UCSD-AML1 (cell line): ENCODE data around the gene PWWP2B.

Experiments used
- DNase-seq: peaks from one replicate; lab custom pipeline; 2025; ENCODE audit not compliant: unreplicated experiment; lab: John Stamatoyannopoulos, UW

PWWP2B gene

GRCh38 chr10:132456881-132457280, 59.9 kb downstream of the PWWP2B start:
- DNase-seq, result no peak

- DNase-seq, result no peak
Measured at GRCh38 chr10:132457328-132458070, 60.5 kb downstream of the PWWP2B start.

- DNase-seq, result no peak
Measured at GRCh38 chr10:132458071-132458585, 61.1 kb downstream of the PWWP2B start.

- DNase-seq, result peak; percentile 64
Measured at GRCh38 chr10:132458586-132459300, 61.7 kb downstream of the PWWP2B start.

GRCh38 chr10:132459301-132460003, 62.5 kb downstream of the PWWP2B start:
- DNase-seq, result no peak

- no peak for DNase-seq
Measured at GRCh38 chr10:132460071-132460470, 63.1 kb downstream of the PWWP2B start.

GRCh38 chr10:132460691-132461090, 63.7 kb downstream of the PWWP2B start:
- DNase-seq, result no peak

GRCh38 chr10:132461103-132461682, 64.2 kb downstream of the PWWP2B start:
- DNase-seq, result no peak

GRCh38 chr10:132461683-132462231, 64.8 kb downstream of the PWWP2B start:
- no peak for DNase-seq

GRCh38 chr10:132462463-132463332, 65.7 kb downstream of the PWWP2B start:
- DNase-seq, result no peak

GRCh38 chr10:132463333-132464255, 66.6 kb downstream of the PWWP2B start:
- no peak for DNase-seq

GRCh38 chr10:132464256-132465192, 67.5 kb downstream of the PWWP2B start:
- DNase-seq, result no peak

- no peak for DNase-seq
Measured at GRCh38 chr10:132465193-132465888, 68.3 kb downstream of the PWWP2B start.

- DNase-seq, result no peak
Measured at GRCh38 chr10:132465889-132466519, 69.0 kb downstream of the PWWP2B start.

- no peak for DNase-seq
Measured at GRCh38 chr10:132466520-132467463, 69.8 kb downstream of the PWWP2B start.
